Lower leg skin (tissue), 3 donors: ENCODE data around the gene NFX1.

Experiments
- CTCF ChIP-seq, 3 donors: fragments of 450-650 bp; IDR thresholded peaks; one replicate each; pipeline ENCODE4 v1.5.1; 2016; ENCODE audit warnings: antibody characterized with exemption in 3 of 3, mild to moderate bottlenecking in 3 of 3, moderate library complexity in 2 of 3
- POLR2A ChIP-seq, 2 donors: fragments of 450-650 bp; IDR thresholded peaks; one replicate each; pipeline ENCODE4 v1.6.1; 2016 to 2017; ENCODE audit warnings: antibody characterized with exemption in 2 of 2, mild to moderate bottlenecking in 1 of 2, moderate library complexity in 1 of 2

- TF ChIP-seq CTCF (IDR thresholded peaks at IDR 0.05) = peak in 1 of 3 donors; percentile 54
- no peak for TF ChIP-seq POLR2A (IDR thresholded peaks at IDR 0.05)
These were observed 84.4 kb downstream of the NFX1 start for GRCh38 chr9:33374634-33375237.
